OCI-LY3 (cell line): ENCODE data around the gene PRIM2.
"Not testable (repeated sequence)": the region's sequence is repeated elsewhere in the genome, so short reads cannot be mapped to it uniquely, and the experiment has no call there.

Experiments used
- EZH2phosphoT487 ChIP-seq: fragments of 200-600 bp; shearing (Covaris generic); IDR thresholded peaks from 2 replicates; pipeline ENCODE4 v1.6.1; 2018; ENCODE audit warnings: antibody characterized with exemption, mixed run types, low read depth
- TF ChIP-seq, protein P1 (sequence below): fragments of 200-600, 300-600 bp; sonication (generic); IDR thresholded peaks from 2 replicates; pipeline ENCODE4 v1.5.1; 2014; ENCODE audit warnings: antibody characterized with exemption, low read length, low read depth

DNA sequence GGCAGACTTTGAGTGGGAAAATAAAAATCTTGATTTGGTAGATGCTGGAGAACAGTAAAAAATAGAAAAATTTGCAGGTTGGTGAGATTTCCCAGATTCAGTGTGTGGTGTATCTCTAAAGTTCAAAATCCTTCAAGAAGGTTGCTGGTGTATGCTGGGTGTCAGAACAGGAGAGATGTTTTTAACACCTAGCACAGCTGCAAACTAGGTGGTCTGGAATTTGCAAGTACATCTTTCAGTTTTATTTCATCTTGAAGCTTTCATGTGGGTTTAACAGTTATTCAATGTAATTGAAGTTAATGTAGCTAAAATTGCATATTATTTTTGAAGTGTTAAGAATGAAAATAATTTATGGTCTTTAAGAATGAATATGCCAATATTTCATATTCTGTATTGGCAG, 40.9 kb downstream of the PRIM2 start:
- TF ChIP-seq, protein P1, sequence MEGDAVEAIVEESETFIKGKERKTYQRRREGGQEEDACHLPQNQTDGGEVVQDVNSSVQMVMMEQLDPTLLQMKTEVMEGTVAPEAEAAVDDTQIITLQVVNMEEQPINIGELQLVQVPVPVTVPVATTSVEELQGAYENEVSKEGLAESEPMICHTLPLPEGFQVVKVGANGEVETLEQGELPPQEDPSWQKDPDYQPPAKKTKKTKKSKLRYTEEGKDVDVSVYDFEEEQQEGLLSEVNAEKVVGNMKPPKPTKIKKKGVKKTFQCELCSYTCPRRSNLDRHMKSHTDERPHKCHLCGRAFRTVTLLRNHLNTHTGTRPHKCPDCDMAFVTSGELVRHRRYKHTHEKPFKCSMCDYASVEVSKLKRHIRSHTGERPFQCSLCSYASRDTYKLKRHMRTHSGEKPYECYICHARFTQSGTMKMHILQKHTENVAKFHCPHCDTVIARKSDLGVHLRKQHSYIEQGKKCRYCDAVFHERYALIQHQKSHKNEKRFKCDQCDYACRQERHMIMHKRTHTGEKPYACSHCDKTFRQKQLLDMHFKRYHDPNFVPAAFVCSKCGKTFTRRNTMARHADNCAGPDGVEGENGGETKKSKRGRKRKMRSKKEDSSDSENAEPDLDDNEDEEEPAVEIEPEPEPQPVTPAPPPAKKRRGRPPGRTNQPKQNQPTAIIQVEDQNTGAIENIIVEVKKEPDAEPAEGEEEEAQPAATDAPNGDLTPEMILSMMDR = not testable (repeated sequence)
- not testable (repeated sequence) for TF ChIP-seq EZH2phosphoT487
